Vagina (tissue), 2 donors: ENCODE data around the gene RXFP2. TPM values are rescaled to one million over a fixed set of nuclear protein-coding genes. Genes with fewer than 3 reads are reported as not detected.

ENCODE experiments used
- DNase-seq, 2 donors: peaks; one replicate each; pipeline ENCODE4 v3.0.0-alpha.2; 2017; ENCODE audit errors: extremely low spot score in 2 of 2
- H3K27ac ChIP-seq: fragments of 200-600 bp; sonication (generic); one replicate; pipeline ENCODE4 v1.5.1; 2019
- H3K27me3 ChIP-seq: fragments of 200-600 bp; sonication (generic); one replicate; pipeline ENCODE4 v1.5.1; 2019
- H3K36me3 ChIP-seq, 2 donors: fragments of 200-600 bp; sonication (generic); one replicate each; pipeline ENCODE4 v1.5.1; 2017 to 2019
- H3K4me1 ChIP-seq: fragments of 200-600 bp; sonication (generic); one replicate; pipeline ENCODE4 v1.5.1; 2019
- H3K4me3 ChIP-seq, 2 donors: fragments of 200-600 bp; sonication (generic); 1 replicate in 1 of 2; 2 replicates in 1 of 2; pipeline ENCODE4 v1.5.1; 2016 to 2019
- H3K9me3 ChIP-seq: fragments of 200-600 bp; sonication (generic); one replicate; pipeline ENCODE4 v1.5.1; 2019
- CTCF ChIP-seq, 3 experiments: fragments of 450-650 bp in 2 of 3; fragments of 200-600 bp in 1 of 3; sonication (generic) in 1 of 3; IDR thresholded peaks; one replicate each; pipeline ENCODE4 v1.5.1; 2017 to 2019; ENCODE audit warnings: antibody characterized with exemption in 3 of 3, mild to moderate bottlenecking in 2 of 3, moderate library complexity in 2 of 3
- POLR2A ChIP-seq, 2 donors: fragments of 450-650 bp; IDR thresholded peaks; one replicate each; pipeline ENCODE4 v1.6.1; 2017; ENCODE audit warnings: antibody characterized with exemption in 2 of 2, mild to moderate bottlenecking in 2 of 2, moderate library complexity in 2 of 2
- POLR2AphosphoS5 ChIP-seq, 2 donors: sonication (generic); formaldehyde crosslinking; IDR thresholded peaks; one replicate each; pipeline ENCODE4 v1.9.0; 2017; ENCODE audit warnings: antibody characterized with exemption in 2 of 2, mild to moderate bottlenecking in 2 of 2, low read depth in 1 of 2; ENCODE audit not compliant: insufficient read depth in 1 of 2
- intact Hi-C: fragments of 100-400 bp; cut with DNase I; formaldehyde crosslinking; loops from one replicate; pipeline ENCODE4 v1.15.1; 2023
- total RNA-seq: library from RNA; depleted of rRNA; stranded (reverse); fragments of >200 nt; gene quantifications from one replicate; pipeline ENCODE4 v1.2.3, GENCODE V29; 2016

RXFP2 gene
- total RNA-seq, 1 donor from 2014 or later = not detected

- intact Hi-C loops = no loop called here
- Histone ChIP-seq H3K36me3 (no peaks in the 10 kb centered on the region), H3K4me1 (no peaks in the 10 kb centered on the region), H3K27ac (no peak overlapping the region), H3K9me3 (no peaks in the 10 kb centered on the region), H3K27me3 (no peaks in the 10 kb centered on the region), H3K4me3 (no peak overlapping the region)
- TF ChIP-seq POLR2AphosphoS5 (IDR thresholded peaks at IDR 0.05; ENCODE audit: insufficient read depth in 1 of 2, low read depth in 1 of 2) (no peak), CTCF (IDR thresholded peaks at IDR 0.05) (no peak), POLR2A (IDR thresholded peaks at IDR 0.05) (no peak)
- DNase-seq = no peak
These were observed 25.2 kb downstream of the RXFP2 start for GRCh38 chr13:31764556-31764955.

- TF ChIP-seq POLR2AphosphoS5 (IDR thresholded peaks at IDR 0.05; ENCODE audit: insufficient read depth in 1 of 2, low read depth in 1 of 2) (no peak), POLR2A (IDR thresholded peaks at IDR 0.05) (no peak), CTCF (IDR thresholded peaks at IDR 0.05) (no peak)
- no peaks in the 10 kb centered on the region for H3K36me3 ChIP-seq
- DNase-seq = no peak
- H3K27ac ChIP-seq = no peak overlapping the region
- no peaks in the 10 kb centered on the region for H3K4me1 ChIP-seq
- intact Hi-C loops = no loop called here
- H3K9me3 ChIP-seq = no peaks in the 10 kb centered on the region
- no peaks in the 10 kb centered on the region for H3K27me3 ChIP-seq
- no peak overlapping the region for H3K4me3 ChIP-seq
These were observed 25.9 kb downstream of the RXFP2 start for GRCh38 chr13:31765138-31765785.

GRCh38 chr13:31767175-31767900 is 28.0 kb downstream of the RXFP2 start:
- DNase-seq = no peak
- Histone ChIP-seq H3K4me1 (no peaks in the 10 kb centered on the region), H3K9me3 (no peaks in the 10 kb centered on the region), H3K4me3 (no peak overlapping the region), H3K27ac (no peak overlapping the region), H3K27me3 (no peaks in the 10 kb centered on the region), H3K36me3 (no peaks in the 10 kb centered on the region)
- no peak for TF ChIP-seq POLR2AphosphoS5 (IDR thresholded peaks at IDR 0.05; ENCODE audit: insufficient read depth in 1 of 2, low read depth in 1 of 2)
- TF ChIP-seq POLR2A (IDR thresholded peaks at IDR 0.05) = no peak
- TF ChIP-seq CTCF (IDR thresholded peaks at IDR 0.05) = no peak
- intact Hi-C loops = no loop called here

- Histone ChIP-seq H3K4me1 (no peaks in the 10 kb centered on the region), H3K9me3 (no peaks in the 10 kb centered on the region), H3K27ac (no peak overlapping the region), H3K36me3 (no peaks in the 10 kb centered on the region), H3K27me3 (no peaks in the 10 kb centered on the region), H3K4me3 (no peak overlapping the region)
- intact Hi-C loops = no loop called here
- no peak for DNase-seq
- TF ChIP-seq POLR2A (IDR thresholded peaks at IDR 0.05) (no peak), POLR2AphosphoS5 (IDR thresholded peaks at IDR 0.05; ENCODE audit: insufficient read depth in 1 of 2, low read depth in 1 of 2) (no peak), CTCF (IDR thresholded peaks at IDR 0.05) (no peak)
These were observed 29.0 kb downstream of the RXFP2 start for GRCh38 chr13:31768351-31768750.

- no peak overlapping the region for H3K4me3 ChIP-seq
- DNase-seq = no peak
- H3K27ac ChIP-seq = no peak overlapping the region
- intact Hi-C loops = no loop called here
- TF ChIP-seq POLR2A (IDR thresholded peaks at IDR 0.05) (no peak), POLR2AphosphoS5 (IDR thresholded peaks at IDR 0.05; ENCODE audit: insufficient read depth in 1 of 2, low read depth in 1 of 2) (no peak), CTCF (IDR thresholded peaks at IDR 0.05) (no peak)
- no peaks in the 10 kb centered on the region for H3K27me3 ChIP-seq
- no peaks in the 10 kb centered on the region for H3K9me3 ChIP-seq
- no peaks in the 10 kb centered on the region for H3K36me3 ChIP-seq
- H3K4me1 ChIP-seq = no peaks in the 10 kb centered on the region
These were observed 30.2 kb downstream of the RXFP2 start for GRCh38 chr13:31769575-31769974.
